Measurements from ENCODE around the gene DIRAS1.
"Not testable (repeated sequence)": the region's sequence is repeated elsewhere in the genome, so short reads cannot be mapped to it uniquely, and the experiment has no call there.

DIRAS1 gene

DNA sequence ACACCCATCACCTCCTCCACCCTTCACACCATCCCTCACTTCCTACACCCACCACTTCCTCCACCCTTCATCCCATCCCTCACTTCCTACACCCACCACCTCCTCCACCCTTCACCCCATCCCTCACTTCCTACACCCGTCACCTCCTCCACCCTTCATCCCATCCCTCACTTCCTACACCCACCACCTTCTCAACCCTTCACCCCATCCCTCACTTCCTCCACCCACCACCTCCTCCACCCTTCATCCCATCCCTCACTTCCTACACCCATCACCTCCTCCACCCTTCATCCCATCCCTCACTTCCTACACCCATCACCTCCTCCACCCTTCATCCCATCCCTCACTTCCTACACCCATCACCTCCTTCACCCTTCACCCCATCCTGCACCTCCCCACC, 7.1 kb downstream of the DIRAS1 start:
- DNase-seq (ENCODE audit: low read depth in 1 of 2, low spot score in 1 of 2): not testable (repeated sequence)

- DNase-seq (ENCODE audit: low read depth in 1 of 2, low spot score in 1 of 2): not testable (repeated sequence)
Observed at GRCh38 chr19:2713170-2713569, 8.0 kb downstream of the DIRAS1 start.

DNA sequence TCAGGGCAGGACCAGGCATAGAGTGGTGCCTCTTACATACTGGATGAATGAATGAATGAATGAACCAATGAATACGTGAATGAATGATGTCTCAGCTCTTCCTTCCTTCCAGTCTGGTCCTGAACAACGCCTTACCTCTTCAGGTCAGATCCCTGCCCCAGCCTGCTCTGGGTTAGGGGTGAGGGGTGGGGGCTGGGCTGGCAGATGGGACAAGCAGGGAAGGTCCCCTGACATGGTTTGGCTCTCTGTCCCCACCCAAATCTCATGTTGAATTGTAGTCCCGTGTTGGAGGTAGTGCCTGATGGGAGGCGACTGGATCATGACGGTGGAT, 9.3 kb downstream of the DIRAS1 start:
- DNase-seq (ENCODE audit: low read depth in 1 of 2, low spot score in 1 of 2): no peak

DNA sequence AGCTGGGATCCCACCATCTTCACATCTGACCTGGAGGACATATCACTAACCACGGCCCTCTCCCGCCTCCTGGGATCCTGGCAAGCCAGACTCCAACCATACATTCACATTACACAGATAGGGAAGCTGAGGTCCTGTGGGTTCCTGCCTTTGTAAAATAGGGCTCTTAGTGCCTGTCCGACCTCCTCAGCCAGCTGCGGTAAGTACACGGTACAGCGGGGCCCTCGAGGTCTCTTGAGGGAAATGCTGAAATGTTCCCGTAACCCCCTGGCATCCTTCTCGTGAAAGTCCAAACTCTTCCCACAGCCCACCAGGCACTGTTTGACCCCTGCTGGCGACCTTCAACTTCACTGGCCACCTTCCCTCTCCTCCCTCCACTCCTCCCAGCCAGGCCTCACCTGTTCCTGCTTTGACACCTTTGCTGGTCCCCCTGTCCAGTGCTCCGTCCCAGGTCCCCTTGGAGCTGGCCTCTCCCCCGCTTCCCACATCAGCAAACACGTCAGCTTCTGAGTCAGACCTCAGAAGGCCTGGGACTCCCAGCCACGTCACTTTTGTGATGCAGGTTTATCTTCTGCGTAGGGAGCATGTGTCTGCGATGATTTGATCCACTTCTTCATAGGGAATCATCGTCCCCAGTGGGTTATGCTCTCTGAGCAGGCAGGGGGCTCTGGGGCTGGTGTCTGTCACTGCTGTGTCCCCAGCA, 9.8 kb downstream of the DIRAS1 start:
- DNase-seq (ENCODE audit: low read depth in 1 of 2, low spot score in 1 of 2): no peak

GRCh38 chr19:2706251-2706650, 14.9 kb downstream of the DIRAS1 start:
- no peak for DNase-seq (ENCODE audit: low read depth in 1 of 2, low spot score in 1 of 2)

DNA sequence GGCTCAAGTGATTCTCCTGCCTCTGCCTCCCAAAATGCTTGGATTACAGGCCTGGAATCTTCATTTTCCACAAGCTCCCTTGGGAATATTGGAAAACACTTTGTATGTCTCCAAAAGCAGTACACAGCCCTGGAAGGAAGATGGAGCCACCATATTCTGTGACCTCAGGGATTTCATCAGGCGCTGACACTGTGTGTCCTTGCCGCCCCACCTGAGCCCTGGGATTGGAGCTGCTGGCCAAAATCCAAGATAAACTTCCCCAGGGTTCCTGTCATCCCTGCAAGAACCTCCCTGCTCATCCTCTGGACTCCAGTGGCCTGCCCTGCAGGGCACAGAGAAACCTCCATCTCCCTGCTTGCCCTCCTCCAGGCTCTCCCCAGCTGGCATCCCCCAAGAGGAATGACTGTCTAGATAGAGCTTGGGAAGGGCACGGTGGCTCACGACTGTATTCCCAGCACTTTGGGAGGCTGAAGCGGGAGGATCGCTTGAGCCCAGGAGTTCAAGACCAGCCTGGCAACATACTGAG, 17.4 kb downstream of the DIRAS1 start:
- no peak for DNase-seq (ENCODE audit: low read depth in 1 of 2, low spot score in 1 of 2)

- no peak for DNase-seq (ENCODE audit: low read depth in 1 of 2, low spot score in 1 of 2)
Observed at GRCh38 chr19:2703077-2703437, 18.1 kb downstream of the DIRAS1 start.

DNA sequence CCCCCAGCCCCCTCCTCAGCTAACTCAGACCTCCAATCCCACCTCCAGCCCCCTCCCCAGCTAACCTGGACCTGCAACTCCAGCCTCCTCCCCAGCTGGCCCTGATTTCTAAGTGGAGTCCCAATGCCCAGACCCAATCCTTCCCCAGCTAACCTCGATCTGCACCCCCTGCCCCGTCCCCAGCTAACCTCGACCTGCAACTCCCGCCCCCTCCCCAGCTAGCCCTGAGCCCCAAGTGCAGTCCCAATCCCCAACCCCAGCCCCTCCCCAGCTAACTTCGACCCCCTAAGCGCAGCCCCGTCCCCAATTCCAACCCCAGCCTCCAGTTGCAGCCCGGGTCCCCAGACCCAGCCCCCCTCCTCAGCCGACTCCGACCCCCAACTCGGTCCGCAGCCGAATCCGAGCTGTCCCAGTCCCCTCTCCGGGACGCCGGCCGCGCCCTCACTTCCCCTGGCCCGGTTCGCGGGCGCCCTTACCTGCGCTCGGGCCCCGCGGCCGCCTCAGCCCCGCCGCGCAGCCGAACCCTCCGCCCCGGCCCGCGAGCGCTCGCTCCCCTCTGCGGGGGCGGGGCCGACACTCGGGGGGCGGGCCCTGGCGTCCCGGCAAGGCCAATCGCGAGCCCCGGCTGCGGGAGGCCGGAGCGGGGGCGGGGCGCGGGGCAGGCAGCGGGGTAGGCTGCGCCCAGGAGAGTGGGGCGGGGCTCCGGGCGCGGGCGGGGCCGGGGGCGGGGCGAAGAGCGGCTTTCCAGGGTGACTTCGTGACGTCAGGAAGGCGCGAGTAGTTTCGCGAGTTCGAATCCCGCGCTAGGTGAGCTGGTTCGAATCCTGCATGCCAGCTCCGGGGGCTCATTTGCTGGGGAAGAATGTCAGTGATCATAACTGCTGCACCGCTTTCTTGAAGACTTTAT, 18.7 kb downstream of the DIRAS1 start, which contains the start of gene GNG7:
Gene GNG7 (minus strand): TSS at position 525 of the 907 bp plus-strand sequence. CDS start 182,006 bp downstream, outside the sequence.
- peak; percentile 93 to 95 for DNase-seq (ENCODE audit: low read depth in 1 of 2, low spot score in 1 of 2)

- DNase-seq (ENCODE audit: low read depth in 1 of 2, low spot score in 1 of 2): no peak
Observed at GRCh38 chr19:2701361-2702169, 19.6 kb downstream of the DIRAS1 start.

DNA sequence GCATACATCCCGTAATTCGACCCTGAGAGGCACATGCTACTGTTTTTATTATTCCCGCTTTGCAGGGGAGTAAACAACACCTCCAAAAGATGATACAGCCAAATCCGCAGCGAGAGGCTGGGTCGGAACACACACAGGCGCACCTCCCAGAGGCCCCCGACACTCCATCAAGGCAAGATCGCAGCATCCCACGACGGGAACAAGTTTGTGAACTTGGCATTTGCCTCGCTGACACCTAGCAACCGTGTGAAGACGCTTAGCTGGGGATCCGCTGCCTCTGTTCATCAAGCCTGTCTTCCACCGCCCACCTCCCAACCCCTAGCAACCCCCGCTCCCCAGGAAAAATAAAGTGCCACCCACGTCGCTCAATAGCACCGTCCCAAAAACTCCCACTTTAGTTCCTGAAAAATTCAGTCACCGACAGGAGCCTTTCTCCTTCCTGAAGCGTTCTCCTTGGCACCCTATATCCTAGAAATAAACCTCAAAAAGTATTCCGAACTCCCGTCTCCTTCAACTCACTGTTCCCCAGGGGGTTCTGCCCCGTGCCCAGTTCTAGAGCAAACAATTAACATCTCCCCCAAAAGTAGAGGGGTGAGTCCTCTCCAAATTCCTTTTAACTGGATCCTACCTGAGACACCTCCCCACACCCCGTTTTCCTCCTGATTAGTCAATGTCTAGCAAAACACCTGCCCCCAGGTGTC, 20.4 kb downstream of the DIRAS1 start:
- no peak for DNase-seq (ENCODE audit: low read depth in 1 of 2, low spot score in 1 of 2)

DNA sequence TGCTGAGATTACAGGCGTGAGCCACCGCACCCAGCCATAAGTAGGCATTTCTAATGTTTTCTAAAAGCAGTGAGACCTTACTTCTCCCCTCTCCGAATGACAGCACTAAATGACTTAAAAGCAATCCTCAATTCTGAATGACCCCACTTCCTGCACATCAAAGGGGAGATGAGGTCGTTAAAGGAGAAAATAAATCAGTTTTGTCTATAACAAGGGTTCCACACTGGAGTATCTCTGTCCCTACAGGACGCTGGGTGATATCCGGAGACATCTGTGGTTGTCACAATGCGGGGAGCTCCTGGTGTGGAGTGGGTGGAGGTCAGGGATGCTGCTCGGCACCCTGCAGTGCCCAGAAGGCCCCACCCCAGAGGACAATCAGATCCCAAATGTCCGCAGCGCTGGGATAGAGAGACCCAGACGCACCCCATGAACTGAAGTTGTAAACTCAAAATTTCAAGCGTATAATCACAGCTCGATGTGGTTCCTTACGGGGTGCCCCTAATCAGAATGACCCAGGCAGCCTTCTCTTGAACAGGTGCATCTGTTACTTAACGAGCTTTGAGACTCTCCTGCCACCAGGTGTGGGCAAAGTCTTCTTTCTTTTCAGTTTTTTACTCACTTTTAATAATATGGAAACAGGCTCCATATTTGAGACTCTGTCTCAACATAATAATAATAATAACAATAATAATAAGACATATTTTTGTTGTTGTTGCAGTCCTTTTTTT, 21.6 kb downstream of the DIRAS1 start:
- no peak for DNase-seq (ENCODE audit: low read depth in 1 of 2, low spot score in 1 of 2)

DNA sequence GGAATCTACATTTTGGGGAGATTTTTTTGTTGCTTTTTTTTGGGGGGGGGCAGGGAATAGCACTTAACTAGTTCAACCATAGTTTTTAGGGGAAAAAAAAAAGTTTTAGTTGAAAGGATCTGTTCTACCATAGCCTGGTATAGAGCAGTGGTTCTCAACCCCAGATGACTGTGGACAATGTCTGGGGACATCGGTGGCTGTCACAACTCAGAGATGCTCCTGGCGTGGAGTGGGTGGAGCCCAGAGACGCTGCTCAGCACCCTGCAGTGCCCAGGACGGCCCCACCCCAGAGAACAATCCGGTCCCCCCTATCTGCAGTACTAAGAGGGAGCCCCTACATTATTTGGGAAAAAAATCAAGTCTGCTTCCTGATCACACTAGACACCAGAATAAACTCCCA, 27.0 kb downstream of the DIRAS1 start:
- DNase-seq (ENCODE audit: low read depth in 1 of 2, low spot score in 1 of 2): no peak

- DNase-seq (ENCODE audit: low read depth in 1 of 2, low spot score in 1 of 2): no peak
Observed at GRCh38 chr19:2693492-2694160, 27.5 kb downstream of the DIRAS1 start.

DNA sequence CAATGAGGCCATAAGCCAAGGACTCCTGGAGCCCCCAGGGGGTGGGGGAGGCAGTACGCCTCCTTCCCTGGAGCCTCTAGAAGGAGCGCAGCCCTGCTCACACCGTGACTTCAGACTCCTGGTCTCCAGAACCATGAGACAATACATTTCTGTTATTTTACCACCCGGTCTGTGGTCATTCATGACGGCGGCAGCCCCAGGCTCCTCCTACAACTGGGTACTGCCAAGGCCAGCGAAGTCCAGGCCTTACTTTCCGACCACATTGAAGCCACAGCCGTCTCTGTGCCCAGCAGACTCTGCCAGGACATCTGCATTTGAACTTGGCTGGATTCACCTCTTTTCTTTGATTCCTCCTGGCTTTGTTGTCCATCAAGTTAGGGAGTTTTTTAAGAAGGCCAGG, 29.2 kb downstream of the DIRAS1 start:
- DNase-seq (ENCODE audit: low read depth in 1 of 2, low spot score in 1 of 2): no peak

GRCh38 chr19:2690856-2691255, 30.3 kb downstream of the DIRAS1 start:
- DNase-seq (ENCODE audit: low read depth in 1 of 2, low spot score in 1 of 2): no peak

GRCh38 chr19:2686360-2686759, 34.8 kb downstream of the DIRAS1 start:
- no peak for DNase-seq (ENCODE audit: low read depth in 1 of 2, low spot score in 1 of 2)

- no peak for DNase-seq (ENCODE audit: low read depth in 1 of 2, low spot score in 1 of 2)
Observed at GRCh38 chr19:2685204-2685704, 35.9 kb downstream of the DIRAS1 start.

GRCh38 chr19:2683430-2684003, 37.7 kb downstream of the DIRAS1 start:
- DNase-seq (ENCODE audit: low read depth in 1 of 2, low spot score in 1 of 2): no peak

DNA sequence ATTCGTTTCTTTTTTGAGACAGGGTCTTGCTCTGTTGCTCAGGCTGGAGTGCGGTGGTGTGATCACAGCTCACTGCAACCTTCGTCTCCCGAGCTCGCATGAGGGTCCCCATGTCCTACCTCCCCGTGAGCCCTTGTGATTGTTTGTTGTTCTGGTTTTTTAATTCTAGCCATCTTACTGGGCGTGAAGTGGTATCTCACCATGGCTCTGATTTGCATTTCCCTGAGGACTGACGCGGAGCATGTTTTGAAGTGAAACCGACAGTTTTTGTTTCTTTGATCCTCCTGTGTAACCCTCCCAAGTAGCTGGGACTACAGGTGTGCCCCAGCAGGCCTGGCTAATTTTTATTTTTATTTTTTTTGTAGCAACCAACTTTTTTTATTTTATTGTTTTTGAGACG, 40.4 kb downstream of the DIRAS1 start:
- no peak for DNase-seq (ENCODE audit: low read depth in 1 of 2, low spot score in 1 of 2)
